Measurements from ENCODE around the gene RAB3GAP2.

RAB3GAP2 gene, protein sequence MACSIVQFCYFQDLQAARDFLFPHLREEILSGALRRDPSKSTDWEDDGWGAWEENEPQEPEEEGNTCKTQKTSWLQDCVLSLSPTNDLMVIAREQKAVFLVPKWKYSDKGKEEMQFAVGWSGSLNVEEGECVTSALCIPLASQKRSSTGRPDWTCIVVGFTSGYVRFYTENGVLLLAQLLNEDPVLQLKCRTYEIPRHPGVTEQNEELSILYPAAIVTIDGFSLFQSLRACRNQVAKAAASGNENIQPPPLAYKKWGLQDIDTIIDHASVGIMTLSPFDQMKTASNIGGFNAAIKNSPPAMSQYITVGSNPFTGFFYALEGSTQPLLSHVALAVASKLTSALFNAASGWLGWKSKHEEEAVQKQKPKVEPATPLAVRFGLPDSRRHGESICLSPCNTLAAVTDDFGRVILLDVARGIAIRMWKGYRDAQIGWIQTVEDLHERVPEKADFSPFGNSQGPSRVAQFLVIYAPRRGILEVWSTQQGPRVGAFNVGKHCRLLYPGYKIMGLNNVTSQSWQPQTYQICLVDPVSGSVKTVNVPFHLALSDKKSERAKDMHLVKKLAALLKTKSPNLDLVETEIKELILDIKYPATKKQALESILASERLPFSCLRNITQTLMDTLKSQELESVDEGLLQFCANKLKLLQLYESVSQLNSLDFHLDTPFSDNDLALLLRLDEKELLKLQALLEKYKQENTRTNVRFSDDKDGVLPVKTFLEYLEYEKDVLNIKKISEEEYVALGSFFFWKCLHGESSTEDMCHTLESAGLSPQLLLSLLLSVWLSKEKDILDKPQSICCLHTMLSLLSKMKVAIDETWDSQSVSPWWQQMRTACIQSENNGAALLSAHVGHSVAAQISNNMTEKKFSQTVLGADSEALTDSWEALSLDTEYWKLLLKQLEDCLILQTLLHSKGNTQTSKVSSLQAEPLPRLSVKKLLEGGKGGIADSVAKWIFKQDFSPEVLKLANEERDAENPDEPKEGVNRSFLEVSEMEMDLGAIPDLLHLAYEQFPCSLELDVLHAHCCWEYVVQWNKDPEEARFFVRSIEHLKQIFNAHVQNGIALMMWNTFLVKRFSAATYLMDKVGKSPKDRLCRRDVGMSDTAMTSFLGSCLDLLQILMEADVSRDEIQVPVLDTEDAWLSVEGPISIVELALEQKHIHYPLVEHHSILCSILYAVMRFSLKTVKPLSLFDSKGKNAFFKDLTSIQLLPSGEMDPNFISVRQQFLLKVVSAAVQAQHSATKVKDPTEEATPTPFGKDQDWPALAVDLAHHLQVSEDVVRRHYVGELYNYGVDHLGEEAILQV (N-terminal part only)

DNA sequence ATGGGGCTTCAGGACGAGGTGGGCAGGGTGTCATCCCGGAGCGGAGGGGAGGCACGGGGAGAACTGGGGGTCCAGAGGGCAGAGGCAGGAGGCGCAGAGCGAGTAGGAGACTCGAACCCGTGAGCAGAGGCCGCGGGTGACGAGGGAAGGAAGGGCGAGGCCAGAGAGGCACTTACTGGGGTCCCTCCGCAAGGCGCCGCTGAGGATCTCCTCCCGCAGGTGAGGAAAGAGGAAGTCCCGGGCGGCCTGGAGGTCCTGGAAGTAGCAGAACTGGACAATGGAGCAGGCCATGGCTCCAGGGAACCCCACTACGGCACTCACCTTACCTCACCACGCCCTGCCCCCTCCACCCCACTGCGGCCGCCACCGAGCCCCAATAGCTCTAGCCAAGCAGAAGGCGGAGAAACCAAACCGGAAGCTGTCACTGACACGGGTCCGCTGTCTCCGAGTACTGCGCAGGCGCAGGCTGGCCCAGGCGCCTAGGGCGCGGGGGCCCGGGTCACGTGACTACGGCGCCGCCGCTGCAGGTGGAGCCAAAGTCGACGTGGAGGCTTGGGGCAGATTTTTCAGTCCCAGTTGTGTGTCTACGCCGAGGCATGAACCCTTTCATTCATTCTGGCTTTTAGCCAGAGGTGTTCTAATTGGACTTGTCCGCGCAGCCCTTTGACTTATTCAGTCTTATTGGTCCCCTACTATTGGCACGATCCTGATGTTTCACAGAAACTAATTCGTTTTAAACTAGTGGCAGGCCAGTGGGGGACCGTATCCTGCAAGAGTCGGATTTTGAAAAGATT lies at the start of gene RAB3GAP2:
Gene RAB3GAP2, minus strand, starts transcription at position 407 of the 794 bp plus-strand sequence. Its CDS starts 116 bp downstream, at position 291.
- H3K4me3 ChIP-seq (ENCODE audit: low read depth, low read length) = peak within 1 kb of the TSS; percentile 80
- TF ChIP-seq, protein P1, sequence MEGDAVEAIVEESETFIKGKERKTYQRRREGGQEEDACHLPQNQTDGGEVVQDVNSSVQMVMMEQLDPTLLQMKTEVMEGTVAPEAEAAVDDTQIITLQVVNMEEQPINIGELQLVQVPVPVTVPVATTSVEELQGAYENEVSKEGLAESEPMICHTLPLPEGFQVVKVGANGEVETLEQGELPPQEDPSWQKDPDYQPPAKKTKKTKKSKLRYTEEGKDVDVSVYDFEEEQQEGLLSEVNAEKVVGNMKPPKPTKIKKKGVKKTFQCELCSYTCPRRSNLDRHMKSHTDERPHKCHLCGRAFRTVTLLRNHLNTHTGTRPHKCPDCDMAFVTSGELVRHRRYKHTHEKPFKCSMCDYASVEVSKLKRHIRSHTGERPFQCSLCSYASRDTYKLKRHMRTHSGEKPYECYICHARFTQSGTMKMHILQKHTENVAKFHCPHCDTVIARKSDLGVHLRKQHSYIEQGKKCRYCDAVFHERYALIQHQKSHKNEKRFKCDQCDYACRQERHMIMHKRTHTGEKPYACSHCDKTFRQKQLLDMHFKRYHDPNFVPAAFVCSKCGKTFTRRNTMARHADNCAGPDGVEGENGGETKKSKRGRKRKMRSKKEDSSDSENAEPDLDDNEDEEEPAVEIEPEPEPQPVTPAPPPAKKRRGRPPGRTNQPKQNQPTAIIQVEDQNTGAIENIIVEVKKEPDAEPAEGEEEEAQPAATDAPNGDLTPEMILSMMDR (IDR thresholded peaks at IDR 0.05; ENCODE audit: low read depth, low read length) = no peak

DNA sequence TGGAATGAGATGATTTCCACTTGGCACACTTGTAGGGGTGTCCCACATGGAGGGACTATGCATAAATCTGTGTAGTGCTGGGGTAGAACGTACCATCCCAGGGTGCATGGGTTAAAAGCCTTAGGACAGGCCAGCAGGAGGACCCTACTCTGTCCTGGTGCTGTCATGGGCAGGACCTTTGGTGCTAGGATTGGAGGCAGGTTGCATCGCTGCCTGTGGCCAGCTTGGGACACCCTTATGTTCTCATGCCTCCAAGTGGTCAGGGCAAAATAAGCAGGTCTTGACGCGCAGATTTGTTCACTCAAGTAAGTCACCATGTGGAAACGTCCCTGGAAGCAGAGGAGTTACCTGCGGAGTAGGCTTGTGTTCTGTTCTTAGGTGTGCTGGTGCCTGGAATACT lies 49.5 kb upstream of the RAB3GAP2 start:
- TF ChIP-seq, protein P1 (IDR thresholded peaks at IDR 0.05; ENCODE audit: low read depth, low read length) = no peak
- H3K4me3 ChIP-seq (ENCODE audit: low read depth, low read length) = no peak overlapping the region

DNA sequence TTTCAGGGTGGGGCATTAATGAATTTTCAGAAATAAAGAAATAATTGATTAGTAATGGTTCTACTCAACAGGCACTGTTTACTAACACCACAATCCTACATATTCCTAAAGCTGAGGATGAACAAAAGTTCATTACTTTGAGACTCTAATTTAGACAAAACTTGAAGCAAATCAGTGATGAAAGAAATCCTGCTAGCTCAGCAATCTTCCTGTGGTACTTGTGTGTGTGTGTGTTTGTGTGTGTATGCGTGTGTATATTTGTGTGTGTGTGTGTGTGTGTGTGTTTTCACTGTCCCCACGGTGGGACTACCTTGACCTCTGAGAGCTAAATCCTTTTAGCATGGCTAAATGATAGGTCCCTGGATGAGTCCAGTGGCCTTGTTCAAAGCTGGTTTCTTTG lies 48.5 kb upstream of the RAB3GAP2 start:
- H3K4me3 ChIP-seq (ENCODE audit: low read depth, low read length) = no peak overlapping the region
- TF ChIP-seq, protein P1 (IDR thresholded peaks at IDR 0.05; ENCODE audit: low read depth, low read length) = no peak

DNA sequence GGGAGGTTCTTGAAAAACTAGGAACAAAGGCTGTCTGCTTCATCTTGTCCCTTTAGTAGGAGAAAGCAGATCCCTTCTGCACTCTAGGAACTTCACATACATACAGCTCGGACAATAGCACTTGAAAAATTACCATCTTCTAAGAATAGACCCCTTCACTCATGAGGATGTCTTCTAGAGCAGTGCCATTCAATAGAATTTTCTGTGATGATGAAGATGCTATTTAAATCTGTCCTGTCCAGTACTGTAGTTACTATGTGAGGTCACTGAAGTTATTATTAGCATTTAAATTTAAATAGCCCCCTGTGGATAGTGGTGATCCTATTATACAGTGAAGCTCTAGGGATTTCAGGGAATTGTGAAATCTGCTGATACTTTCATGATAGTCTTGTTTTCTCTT lies 46.4 kb upstream of the RAB3GAP2 start:
- H3K4me3 ChIP-seq (ENCODE audit: low read depth, low read length) = no peak overlapping the region
- TF ChIP-seq, protein P1 (IDR thresholded peaks at IDR 0.05; ENCODE audit: low read depth, low read length) = no peak

DNA sequence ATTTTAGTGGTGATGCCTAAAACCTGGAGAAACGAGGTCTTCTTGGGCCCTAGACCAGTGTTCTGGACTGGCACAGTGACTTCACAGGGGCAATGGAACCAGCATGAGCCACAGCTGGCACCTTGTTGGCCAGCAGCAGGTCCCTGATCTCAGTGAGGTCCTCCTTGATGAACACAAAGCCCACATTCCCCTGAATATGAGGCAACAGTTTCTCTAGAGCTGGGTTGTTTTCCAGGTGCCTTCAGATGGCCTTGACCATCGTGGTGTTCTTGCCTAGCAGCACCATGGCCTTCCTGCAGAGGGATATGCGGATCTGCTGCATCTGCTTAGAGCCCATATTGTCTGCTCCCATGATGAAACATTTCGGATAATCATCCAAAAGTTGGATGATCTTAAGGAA lies 44.9 kb upstream of the RAB3GAP2 start:
- TF ChIP-seq, protein P1 (IDR thresholded peaks at IDR 0.05; ENCODE audit: low read depth, low read length) = no peak
- H3K4me3 ChIP-seq (ENCODE audit: low read depth, low read length) = no peak overlapping the region

DNA sequence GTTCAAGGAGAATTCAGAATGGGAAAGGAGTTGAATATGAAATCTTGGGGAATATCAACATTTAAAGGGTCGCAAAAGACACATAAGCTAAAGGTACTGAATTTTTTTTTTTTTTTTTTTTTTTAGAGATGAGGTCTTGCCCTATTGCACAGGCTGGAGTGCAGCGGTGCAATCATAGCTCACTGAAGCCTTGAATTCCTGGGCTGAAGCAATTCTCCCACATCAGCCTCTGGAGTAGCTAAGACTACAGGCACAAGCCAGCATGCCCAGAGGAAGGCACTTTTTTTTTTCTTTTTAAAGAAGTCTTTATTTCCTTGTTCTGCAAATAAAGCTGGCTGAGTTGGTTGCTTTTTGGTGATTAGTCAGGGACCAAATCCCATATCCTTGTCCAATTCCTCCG lies 44.1 kb upstream of the RAB3GAP2 start:
- TF ChIP-seq, protein P1 (IDR thresholded peaks at IDR 0.05; ENCODE audit: low read depth, low read length) = no peak
- H3K4me3 ChIP-seq (ENCODE audit: low read depth, low read length) = no peak overlapping the region

Data from WI38 (cell line).